GM12864 (cell line): ENCODE data around the gene DNTT.

ENCODE experiments used
- DNase-seq: peaks from one replicate; pipeline ENCODE4 v3.0.0-alpha.2; 2011; ENCODE audit warnings: low read depth
- H3K4me3 ChIP-seq: 2 replicates; pipeline ENCODE4 v1.5.1; 2011; ENCODE audit warnings: mild to moderate bottlenecking, low read depth, low read length, control low read depth
- CTCF ChIP-seq: IDR thresholded peaks from 2 replicates; pipeline ENCODE4 v1.5.1; 2011; ENCODE audit warnings: low read depth, mild to moderate bottlenecking, moderate library complexity, low read length, control low read depth, inconsistent platforms; ENCODE audit errors: missing control alignments

Gene DNTT

GRCh38 chr10:96387161-96387560 lies 82.9 kb downstream of the DNTT start:
- H3K4me3 ChIP-seq = no peak overlapping the region
- no peak for DNase-seq
- no peak for TF ChIP-seq CTCF

- DNase-seq = no peak
- no peak for TF ChIP-seq CTCF
- no peak overlapping the region for H3K4me3 ChIP-seq
Observed at GRCh38 chr10:96387601-96388000, 83.4 kb downstream of the DNTT start.
